Measurements from ENCODE around the gene RHOD.

The RHOD gene

DNA sequence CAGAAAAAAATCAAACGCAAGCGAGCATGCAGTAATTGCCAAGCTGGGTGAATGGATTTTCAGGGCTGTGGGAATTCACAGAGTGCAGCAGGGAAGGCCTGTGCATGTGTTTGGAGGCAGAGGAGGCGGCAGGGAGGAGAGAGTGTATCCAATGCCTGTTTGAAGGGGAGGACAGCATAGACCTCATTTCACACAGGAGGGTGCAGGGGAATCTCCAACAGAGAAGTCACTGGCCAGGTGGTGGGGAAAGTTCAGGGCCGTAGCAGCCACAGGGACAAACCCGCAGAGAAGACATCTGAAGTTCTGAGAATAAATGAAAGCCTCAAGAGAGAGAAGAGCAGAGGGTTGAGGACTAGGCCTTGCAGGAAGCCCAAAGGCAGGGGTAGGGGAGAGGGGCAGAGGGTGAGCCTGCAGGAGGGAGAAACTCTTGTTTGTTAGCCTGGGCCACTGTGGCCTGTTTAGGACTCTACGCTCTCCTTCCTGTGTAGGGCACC lies 43.2 kb downstream of the RHOD start:
- POLR2A ChIA-PET, result no interaction called here
- peak; percentile 65 for DNase-seq (ENCODE audit: extremely low spot score)
- TF ChIP-seq, protein P1, sequence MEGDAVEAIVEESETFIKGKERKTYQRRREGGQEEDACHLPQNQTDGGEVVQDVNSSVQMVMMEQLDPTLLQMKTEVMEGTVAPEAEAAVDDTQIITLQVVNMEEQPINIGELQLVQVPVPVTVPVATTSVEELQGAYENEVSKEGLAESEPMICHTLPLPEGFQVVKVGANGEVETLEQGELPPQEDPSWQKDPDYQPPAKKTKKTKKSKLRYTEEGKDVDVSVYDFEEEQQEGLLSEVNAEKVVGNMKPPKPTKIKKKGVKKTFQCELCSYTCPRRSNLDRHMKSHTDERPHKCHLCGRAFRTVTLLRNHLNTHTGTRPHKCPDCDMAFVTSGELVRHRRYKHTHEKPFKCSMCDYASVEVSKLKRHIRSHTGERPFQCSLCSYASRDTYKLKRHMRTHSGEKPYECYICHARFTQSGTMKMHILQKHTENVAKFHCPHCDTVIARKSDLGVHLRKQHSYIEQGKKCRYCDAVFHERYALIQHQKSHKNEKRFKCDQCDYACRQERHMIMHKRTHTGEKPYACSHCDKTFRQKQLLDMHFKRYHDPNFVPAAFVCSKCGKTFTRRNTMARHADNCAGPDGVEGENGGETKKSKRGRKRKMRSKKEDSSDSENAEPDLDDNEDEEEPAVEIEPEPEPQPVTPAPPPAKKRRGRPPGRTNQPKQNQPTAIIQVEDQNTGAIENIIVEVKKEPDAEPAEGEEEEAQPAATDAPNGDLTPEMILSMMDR (IDR thresholded peaks at IDR 0.05; ENCODE audit: control extremely low read depth, extremely low read depth, low read depth, missing control alignments), result no peak
- CTCF ChIA-PET, result interaction anchor here (0.8 to 2.2 kb wide), 5 partner anchors 10 to 18 kb away, joined by 3 to 12 read pairs (median 5); no protein-coding TSS in a partner anchor

DNA sequence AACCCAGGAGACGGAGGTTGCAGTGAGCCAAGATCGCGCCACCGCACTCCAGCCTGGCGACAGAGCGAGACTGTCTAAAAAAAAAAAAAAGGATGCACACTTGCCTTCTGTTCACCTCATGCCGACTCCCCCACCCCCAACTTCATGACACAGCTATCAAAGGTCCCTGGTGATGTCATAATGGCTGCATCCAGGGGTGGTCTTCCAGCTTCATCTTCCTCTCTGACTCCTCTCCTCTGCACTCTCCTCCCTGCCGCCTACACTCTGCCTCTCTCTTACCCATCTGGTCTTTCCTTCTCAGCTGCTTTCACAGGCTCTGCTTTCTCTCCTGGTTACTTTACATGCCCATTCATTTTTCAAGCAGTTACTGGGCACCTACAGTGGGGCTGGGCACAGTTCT lies 46.0 kb downstream of the RHOD start:
- ChIA-PET POLR2A (interaction anchor here (0.6 kb wide), 1 partner anchor 137 kb away, joined by 3 read pairs; no protein-coding TSS in a partner anchor), CTCF (interaction anchor here (0.8 to 0.9 kb wide), 2 partner anchors 10 to 14 kb away, joined by 3 read pairs; no protein-coding TSS in a partner anchor)
- TF ChIP-seq, protein P1 (IDR thresholded peaks at IDR 0.05; ENCODE audit: control extremely low read depth, extremely low read depth, low read depth, missing control alignments), result no peak
- DNase-seq (ENCODE audit: extremely low spot score), result no peak

DNA sequence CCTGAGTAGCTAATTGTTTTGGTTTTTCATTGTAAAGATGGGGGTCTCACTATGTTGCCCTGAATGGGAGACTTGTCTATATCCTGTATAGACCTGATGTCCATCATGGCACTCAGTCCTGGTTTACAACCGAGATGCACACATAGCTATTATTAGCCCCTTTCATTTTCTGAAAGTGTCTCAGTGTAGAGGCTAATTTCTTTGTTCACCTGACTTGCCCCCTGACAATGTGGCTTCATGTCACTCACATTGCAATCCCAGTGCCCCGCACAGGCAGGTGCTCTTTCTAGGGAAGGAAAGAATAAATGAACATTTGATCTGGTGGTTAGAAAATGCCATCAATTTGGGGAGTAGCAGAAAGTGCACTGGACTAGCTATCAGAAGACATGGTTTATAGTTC lies 49.3 kb downstream of the RHOD start:
- ChIA-PET CTCF (interaction anchor here (0.9 to 1.8 kb wide), 3 partner anchors 10 to 211 kb away, joined by 3 to 10 read pairs (median 3); no protein-coding TSS in a partner anchor), POLR2A (no interaction called here)
- DNase-seq (ENCODE audit: extremely low spot score), result no peak
- TF ChIP-seq, protein P1 (IDR thresholded peaks at IDR 0.05; ENCODE audit: control extremely low read depth, extremely low read depth, low read depth, missing control alignments), result no peak

DNA sequence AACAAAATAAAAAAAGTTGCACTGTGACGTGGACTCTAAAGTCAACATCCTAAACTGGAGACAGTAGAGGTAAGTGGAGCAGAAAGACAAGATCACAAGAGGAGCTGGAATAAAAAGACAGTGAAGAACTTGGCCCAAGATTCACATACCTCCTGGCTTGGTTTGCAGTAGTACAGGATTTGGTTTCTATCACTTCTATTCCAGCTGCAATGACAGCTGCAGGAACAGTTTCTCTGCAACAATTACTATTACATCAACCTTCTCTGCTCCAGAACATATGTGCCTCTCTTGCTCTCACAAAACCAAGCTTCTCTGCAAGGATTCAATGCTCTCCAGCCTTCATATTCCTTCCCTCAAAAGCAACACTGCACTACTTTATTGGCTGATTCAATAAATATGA lies 54.6 kb downstream of the RHOD start:
- ChIA-PET POLR2A (no interaction called here), CTCF (interaction anchor here (0.7 to 1.2 kb wide), 3 partner anchors 11 to 209 kb away, joined by 3 to 5 read pairs (median 3); no protein-coding TSS in a partner anchor)
- DNase-seq (ENCODE audit: extremely low spot score), result no peak
- TF ChIP-seq, protein P1 (IDR thresholded peaks at IDR 0.05; ENCODE audit: control extremely low read depth, extremely low read depth, low read depth, missing control alignments), result no peak

GRCh38 chr11:67113231-67113721 lies 56.6 kb downstream of the RHOD start:
- ChIA-PET POLR2A (no interaction called here), CTCF (interaction anchor here (1.1 to 1.4 kb wide), 4 partner anchors 11 to 238 kb away, joined by 3 to 7 read pairs (median 3); no protein-coding TSS in a partner anchor)
- DNase-seq (ENCODE audit: extremely low spot score), result peak; percentile 64
- TF ChIP-seq, protein P1 (IDR thresholded peaks at IDR 0.05; ENCODE audit: control extremely low read depth, extremely low read depth, low read depth, missing control alignments), result no peak

GRCh38 chr11:67114275-67114896 lies 57.7 kb downstream of the RHOD start:
- ChIA-PET POLR2A (interaction anchor here (0.6 kb wide), 1 partner anchor 157 kb away, joined by 4 read pairs; no protein-coding TSS in a partner anchor), CTCF (interaction anchor here (1.3 to 3.5 kb wide), 3 partner anchors 9 to 237 kb away, joined by 3 to 12 read pairs (median 4); no protein-coding TSS in a partner anchor)
- DNase-seq (ENCODE audit: extremely low spot score), result no peak
- TF ChIP-seq, protein P1 (IDR thresholded peaks at IDR 0.05; ENCODE audit: control extremely low read depth, extremely low read depth, low read depth, missing control alignments), result no peak
